Ureter (tissue), 1 donor: ENCODE results near the gene BPIFA2. TPM values are rescaled to one million over a fixed set of nuclear protein-coding genes. Genes with fewer than 3 reads are reported as not detected.
A peak's percentile ranks its signal among the peaks of the same experiment; 100 is the strongest.
"Not testable (repeated sequence)": the region's sequence is repeated elsewhere in the genome, so short reads cannot be mapped to it uniquely, and the experiment has no call there.

Experiments used
- DNase-seq: peaks from one replicate; pipeline ENCODE4 v3.0.0-alpha.2; 2020; ENCODE audit warnings: low spot score
- total RNA-seq: library from RNA; stranded (reverse); gene quantifications from one replicate; pipeline ENCODE4 v1.2.4, GENCODE V29; 2023
- donor health status: DM: yes; HTN: yes; CAD: no.

BPIFA2 gene
- total RNA-seq, 1 donor from 2014 or later: not detected

GRCh38 chr20:33160681-33161080 lies 7.3 kb upstream of the BPIFA2 start:
- no peak for DNase-seq

- no peak for DNase-seq
Measured at GRCh38 chr20:33162313-33162712, 5.6 kb upstream of the BPIFA2 start.

- no peak for DNase-seq
Measured at GRCh38 chr20:33162753-33163152, 5.2 kb upstream of the BPIFA2 start.

- DNase-seq: no peak
Measured at GRCh38 chr20:33163856-33164762, 3.9 kb upstream of the BPIFA2 start.

- no peak for DNase-seq
Measured at GRCh38 chr20:33164763-33165095, 3.2 kb upstream of the BPIFA2 start.

- DNase-seq: no peak
Measured at GRCh38 chr20:33165416-33166055, 2.4 kb upstream of the BPIFA2 start.

GRCh38 chr20:33166533-33167113 lies 1.3 kb upstream of the BPIFA2 start:
- DNase-seq: no peak

GRCh38 chr20:33169176-33169794 lies 1.3 kb downstream of the BPIFA2 start:
- no peak for DNase-seq

- DNase-seq: no peak
Measured at GRCh38 chr20:33172781-33173180, 4.8 kb downstream of the BPIFA2 start.

GRCh38 chr20:33175123-33175522 lies 7.2 kb downstream of the BPIFA2 start:
- DNase-seq: no peak

- DNase-seq: no peak
Measured at GRCh38 chr20:33176101-33176500, 8.1 kb downstream of the BPIFA2 start.

GRCh38 chr20:33177866-33178265 lies 9.9 kb downstream of the BPIFA2 start:
- no peak for DNase-seq

GRCh38 chr20:33178726-33179125 lies 10.8 kb downstream of the BPIFA2 start:
- peak; percentile 77 for DNase-seq

- no peak for DNase-seq
Measured at GRCh38 chr20:33180169-33180568, 12.2 kb downstream of the BPIFA2 start.

- no peak for DNase-seq
Measured at GRCh38 chr20:33181482-33182093, 13.6 kb downstream of the BPIFA2 start.

- DNase-seq: no peak
Measured at GRCh38 chr20:33183312-33183711, 15.4 kb downstream of the BPIFA2 start.

- not testable (repeated sequence) for DNase-seq
Measured at GRCh38 chr20:33185031-33185590, 17.2 kb downstream of the BPIFA2 start.

GRCh38 chr20:33187491-33187890 lies 19.5 kb downstream of the BPIFA2 start:
- DNase-seq: no peak

GRCh38 chr20:33188421-33188820 lies 20.5 kb downstream of the BPIFA2 start:
- no peak for DNase-seq

- no peak for DNase-seq
Measured at GRCh38 chr20:33191484-33191883, 23.5 kb downstream of the BPIFA2 start.

GRCh38 chr20:33191955-33192354 lies 24.0 kb downstream of the BPIFA2 start:
- DNase-seq: no peak
